A549 (cell line): ENCODE measurements around the gene RCAN2.

Experiments used
- CTCF ChIP-seq: fragments of >200 bp; sonication (Bioruptor Twin); formaldehyde crosslinking; IDR thresholded peaks from 3 replicates; pipeline ENCODE4 v1.5.1; 2016
- JUNB ChIP-seq: fragments of >200 bp; sonication (Bioruptor Twin); formaldehyde crosslinking; IDR thresholded peaks from 2 replicates; pipeline ENCODE4 v1.6.1; 2016
- RAD21 ChIP-seq, 2 experiments: fragments of >200 bp in 1 of 2; sonication (Bioruptor Twin) in 1 of 2; formaldehyde crosslinking in 1 of 2; IDR thresholded peaks in 1 of 2; conservative IDR thresholded peaks in 1 of 2; 2 replicates in 1 of 2; 3 replicates in 1 of 2; pipeline ENCODE4 v1.6.1; 2012 to 2018; ENCODE audit warnings: inconsistent platforms in 1 of 2
- TP53 ChIP-seq: fragments of 250-450 bp; sonication (Bioruptor Pico); IDR thresholded peaks from 2 replicates; pipeline ENCODE4 v1.5.0; 2021; ENCODE audit warnings: mild to moderate bottlenecking, moderate library complexity
- TF ChIP-seq, protein P1 (sequence below): IDR thresholded peaks from 2 replicates; pipeline ENCODE4 v1.6.1; 2012; ENCODE audit warnings: low read depth, borderline replicate concordance

GRCh38 chr6:46276576-46277142, 214.6 kb downstream of the RCAN2 start:
- TF ChIP-seq CTCF (no peak), RAD21 (conservative IDR thresholded peaks at IDR 0.05 in 1 of 2, IDR thresholded peaks at IDR 0.05 in 1 of 2) (no peak), JUNB (no peak), TP53 (CRISPR knock-in tag) (no peak)
- TF ChIP-seq, protein P1, sequence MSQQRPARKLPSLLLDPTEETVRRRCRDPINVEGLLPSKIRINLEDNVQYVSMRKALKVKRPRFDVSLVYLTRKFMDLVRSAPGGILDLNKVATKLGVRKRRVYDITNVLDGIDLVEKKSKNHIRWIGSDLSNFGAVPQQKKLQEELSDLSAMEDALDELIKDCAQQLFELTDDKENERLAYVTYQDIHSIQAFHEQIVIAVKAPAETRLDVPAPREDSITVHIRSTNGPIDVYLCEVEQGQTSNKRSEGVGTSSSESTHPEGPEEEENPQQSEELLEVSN: no peak
